Neural progenitor cell (in vitro differentiated cells): ENCODE results near the gene RFX7.

Source experiments
- CTCF ChIP-seq: fragments of 200-600 bp; sonication (generic); IDR thresholded peaks from 2 replicates; pipeline ENCODE4 v1.5.1; 2017; ENCODE audit warnings: antibody characterized with exemption, mild to moderate bottlenecking
- EZH2phosphoT487 ChIP-seq: fragments of 200-600 bp; sonication (generic); IDR thresholded peaks from 2 replicates; pipeline ENCODE4 v1.6.1; 2017; ENCODE audit warnings: antibody characterized with exemption

- TF ChIP-seq CTCF (no peak), EZH2phosphoT487 (no peak)
These were observed 201.6 kb downstream of the RFX7 start for GRCh38 chr15:56042031-56042430.
